Small intestine (tissue), 7 donors: ENCODE data around the gene PELI2. TPM values are rescaled to one million over a fixed set of nuclear protein-coding genes. Genes with fewer than 3 reads are reported as not detected.

Experiments used
- DNase-seq, 2 donors: peaks; one replicate each; pipeline versions ENCODE4 v3.0.0 to v3.0.0-alpha.2; 2013
- FAIRE-seq: peaks from 2 replicates; lab custom pipeline; 2012; peaks lifted over from hg19 to GRCh38; lab: Jason Lieb, UNC
- H3K27ac ChIP-seq, 3 donors: one replicate each; pipeline ENCODE4 v1.5.1; 2013; ENCODE audit warnings: low read length in 2 of 3, mild to moderate bottlenecking in 2 of 3, control low read depth in 1 of 3, inconsistent platforms in 1 of 3, low read depth in 1 of 3, moderate library complexity in 1 of 3
- H3K27me3 ChIP-seq, 3 donors: one replicate each; pipeline ENCODE4 v1.6.1; 2013; ENCODE audit warnings: low read length in 3 of 3, inconsistent platforms in 1 of 3; ENCODE audit not compliant: control insufficient read depth in 3 of 3, insufficient read depth in 3 of 3
- H3K36me3 ChIP-seq, 3 donors: one replicate each; pipeline ENCODE4 v1.6.1; 2013; ENCODE audit warnings: low read length in 3 of 3, inconsistent platforms in 1 of 3, low read depth in 1 of 3, mild to moderate bottlenecking in 1 of 3, moderate library complexity in 1 of 3; ENCODE audit not compliant: control insufficient read depth in 3 of 3, insufficient read depth in 2 of 3
- H3K4me1 ChIP-seq, 3 donors: one replicate each; pipeline ENCODE4 v1.6.1; 2013; ENCODE audit warnings: low read length in 2 of 3, inconsistent platforms in 1 of 3, low read depth in 1 of 3, mild to moderate bottlenecking in 1 of 3, moderate library complexity in 1 of 3; ENCODE audit not compliant: control insufficient read depth in 3 of 3, insufficient read depth in 2 of 3
- H3K4me3 ChIP-seq, 3 donors: one replicate each; pipeline ENCODE4 v1.5.1; 2013; ENCODE audit warnings: low read length in 3 of 3, control low read depth in 1 of 3, inconsistent platforms in 1 of 3, low read depth in 1 of 3, mild to moderate bottlenecking in 1 of 3, moderate library complexity in 1 of 3
- H3K9me3 ChIP-seq, 2 donors: one replicate each; pipeline ENCODE4 v1.6.1; 2013; ENCODE audit warnings: low read depth in 1 of 2, low read length in 1 of 2; ENCODE audit not compliant: control insufficient read depth in 2 of 2, insufficient read depth in 1 of 2
- WGBS, 3 donors: extraction: QIAGEN DNeasy Blood & Tissue Kit; methylation state at CpG; one replicate each; pipeline ENCODE4 v1.1.7; 2013; 5-methylcytosine and 5-hydroxymethylcytosine counted together
- polyA plus RNA-seq, 4 donors: library from polyadenylated mRNA; stranded (reverse) in 3 of 4; unstranded in 1 of 4; fragments of 200-250 nt in 3 of 4; fragments of 120-200 nt in 1 of 4; gene quantifications; one replicate each; pipeline versions ENCODE4 v1.2.1 to v1.2.3, GENCODE V29; 2013
- donor health status: healthy with polysubstance abuse.
- donor health status: control.
- donor health status: control.
- donor health status: Bipolar disorder and iron deficiency.
- donor health status: healthy.

Gene PELI2
- polyA plus RNA-seq, 4 donors = 4.4 to 19.5 (median 8.9) TPM

- 46 to 73% (median 69%) methylated on average over 3 of the region's 3 CpGs for WGBS, 3 donors
- no peaks in the 10 kb centered on the region for H3K9me3 ChIP-seq
- FAIRE-seq (no peak), DNase-seq (peak; percentile 35 to 36)
- H3K27ac ChIP-seq = no peak overlapping the region
- peaks cover 0 to 2% (median 0%) of the 10 kb centered on the region in 3 donors for H3K4me1 ChIP-seq
- H3K4me3 ChIP-seq = no peak overlapping the region
- H3K36me3 ChIP-seq = peaks cover 0 to 25% (median 3%) of the 10 kb centered on the region in 3 donors
- H3K27me3 ChIP-seq = no peaks in the 10 kb centered on the region
These were observed 177.5 kb downstream of the PELI2 start for GRCh38 chr14:56295743-56296142.

DNA sequence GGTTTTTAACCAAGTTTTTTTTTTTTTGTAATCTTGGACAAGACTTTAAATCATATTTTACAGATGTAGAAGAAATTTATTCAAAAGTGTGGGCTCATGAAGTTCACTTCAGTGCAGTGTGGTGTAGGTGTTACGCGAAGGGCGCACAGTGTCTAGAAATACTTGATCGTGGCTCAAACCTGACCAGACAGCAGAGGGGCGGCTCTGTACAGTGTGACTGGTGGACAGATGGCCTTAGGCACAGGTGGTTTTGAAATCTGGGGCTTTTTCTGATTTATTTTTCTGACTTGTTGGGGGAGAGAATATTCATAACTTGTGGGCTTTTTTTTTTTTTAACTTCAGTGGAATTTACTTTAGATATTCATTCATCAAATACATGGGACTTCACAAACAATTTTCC lies 179.2 kb downstream of the PELI2 start:
- H3K9me3 ChIP-seq = no peaks in the 10 kb centered on the region
- FAIRE-seq (no peak), DNase-seq (no peak)
- no peak overlapping the region for H3K27ac ChIP-seq
- 94 to 97% (median 95%) methylated on average over 5 of the region's 5 CpGs for WGBS, 3 donors
- H3K27me3 ChIP-seq = no peaks in the 10 kb centered on the region
- H3K36me3 ChIP-seq = peaks cover 0 to 23% (median 3%) of the 10 kb centered on the region in 3 donors
- H3K4me3 ChIP-seq = no peak overlapping the region
- H3K4me1 ChIP-seq = peaks cover 0 to 2% (median 0%) of the 10 kb centered on the region in 3 donors

- Histone ChIP-seq H3K27me3 (no peaks in the 10 kb centered on the region), H3K4me3 (no peak overlapping the region), H3K4me1 (no peaks in the 10 kb centered on the region), H3K9me3 (no peaks in the 10 kb centered on the region), H3K36me3 (peaks cover 0 to 19% (median 3%) of the 10 kb centered on the region in 3 donors), H3K27ac (no peak overlapping the region)
- FAIRE-seq = no peak
- WGBS, 3 donors = 83 to 94% (median 90%) methylated on average over 9 of the region's 9 CpGs
- DNase-seq = no peak
These were observed 181.2 kb downstream of the PELI2 start for GRCh38 chr14:56299306-56299984.

GRCh38 chr14:56300495-56300894 lies 182.3 kb downstream of the PELI2 start:
- peaks cover 0 to 11% (median 3%) of the 10 kb centered on the region in 3 donors for H3K36me3 ChIP-seq
- no peak overlapping the region for H3K27ac ChIP-seq
- H3K9me3 ChIP-seq = no peaks in the 10 kb centered on the region
- no peak for DNase-seq
- H3K4me1 ChIP-seq = no peaks in the 10 kb centered on the region
- H3K27me3 ChIP-seq = no peaks in the 10 kb centered on the region
- WGBS, 3 donors = 91 to 97% (median 94%) methylated on average over 4 of the region's 4 CpGs
- no peak for FAIRE-seq
- no peak overlapping the region for H3K4me3 ChIP-seq

DNA sequence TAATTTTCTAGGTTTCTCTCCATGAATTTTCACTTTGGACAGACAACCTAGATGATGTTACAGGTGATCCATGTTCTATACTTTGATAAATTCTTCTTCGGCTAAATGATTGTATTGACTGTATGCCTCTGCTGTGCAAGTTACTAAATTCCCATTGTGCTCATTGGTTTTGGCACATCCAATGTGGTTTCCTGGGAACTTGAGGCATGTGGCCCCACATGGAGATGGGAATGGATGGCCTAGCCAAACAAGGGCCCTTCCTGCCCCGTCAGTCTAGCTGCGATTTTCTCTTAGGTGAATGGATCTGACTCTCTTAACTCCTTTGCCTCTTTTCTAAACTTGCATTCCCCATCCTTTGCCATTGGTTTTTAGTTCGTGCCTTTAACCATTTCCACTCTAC lies 186.2 kb downstream of the PELI2 start:
- DNase-seq = no peak
- WGBS, 3 donors = 88 to 92% (median 92%) methylated on average over 4 of the region's 4 CpGs
- H3K4me3 ChIP-seq = no peak overlapping the region
- H3K4me1 ChIP-seq = peaks cover 0 to 3% (median 0%) of the 10 kb centered on the region in 3 donors
- H3K27me3 ChIP-seq = no peaks in the 10 kb centered on the region
- FAIRE-seq = no peak
- no peaks in the 10 kb centered on the region for H3K9me3 ChIP-seq
- no peak overlapping the region for H3K27ac ChIP-seq
- peaks cover 0 to 3% (median 0%) of the 10 kb centered on the region in 3 donors for H3K36me3 ChIP-seq

GRCh38 chr14:56309198-56309597 lies 191.0 kb downstream of the PELI2 start:
- WGBS, 3 donors = 77 to 89% (median 79%) methylated on average over 4 of the region's 4 CpGs

DNA sequence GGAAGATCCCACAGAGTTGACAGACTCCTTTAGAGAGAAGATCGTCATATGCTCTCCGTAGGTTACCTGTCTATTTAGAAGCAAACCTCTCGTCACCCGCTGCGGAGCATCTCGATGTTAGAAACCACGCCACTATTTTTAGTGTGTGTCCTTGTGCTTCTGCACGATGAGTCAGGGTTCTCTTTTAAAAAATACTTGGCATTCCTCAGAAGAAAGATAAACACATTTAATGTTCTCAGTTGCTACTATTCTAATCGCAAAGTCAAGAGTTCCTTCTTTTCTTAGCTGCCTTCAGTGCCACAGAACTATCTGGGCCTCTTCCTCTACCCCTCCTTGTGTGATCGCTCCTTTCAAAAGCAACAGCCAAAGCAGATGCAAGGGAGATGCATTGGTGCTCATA lies 192.4 kb downstream of the PELI2 start:
- H3K9me3 ChIP-seq = no peaks in the 10 kb centered on the region
- FAIRE-seq = no peak

More at GRCh38 chr14:56309198-56309597, 191.0 kb downstream of the PELI2 start:
- no peaks in the 10 kb centered on the region for H3K27me3 ChIP-seq
- no peak for DNase-seq
- H3K9me3 ChIP-seq = no peaks in the 10 kb centered on the region
- H3K27ac ChIP-seq = no peak overlapping the region
- no peak for FAIRE-seq
- peaks cover 0 to 3% (median 0%) of the 10 kb centered on the region in 3 donors for H3K4me1 ChIP-seq
- no peak overlapping the region for H3K4me3 ChIP-seq
- H3K36me3 ChIP-seq = no peaks in the 10 kb centered on the region

GRCh38 chr14:56313789-56314188 lies 195.6 kb downstream of the PELI2 start:
- Histone ChIP-seq H3K36me3 (no peaks in the 10 kb centered on the region), H3K4me1 (no peaks in the 10 kb centered on the region), H3K27me3 (no peaks in the 10 kb centered on the region), H3K27ac (no peak overlapping the region), H3K4me3 (no peak overlapping the region), H3K9me3 (no peaks in the 10 kb centered on the region)
- DNase-seq (no peak), FAIRE-seq (no peak)
- 86 to 90% (median 87%) methylated on average over 3 of the region's 3 CpGs for WGBS, 3 donors

More for the DNA sequence above, 192.4 kb downstream of the PELI2 start:
- Histone ChIP-seq H3K27ac (no peak overlapping the region), H3K27me3 (no peaks in the 10 kb centered on the region), H3K4me1 (peaks cover 0 to 3% (median 0%) of the 10 kb centered on the region in 3 donors), H3K36me3 (no peaks in the 10 kb centered on the region), H3K4me3 (no peak overlapping the region)
- no peak for DNase-seq
- WGBS, 3 donors = 72 to 92% (median 84%) methylated on average over 10 of the region's 10 CpGs
